GM10847 (cell line): Measurements from ENCODE around the gene NUDT11.

Experiments used
- POLR2A ChIP-seq: IDR thresholded peaks from 2 replicates; pipeline ENCODE4 v1.6.1; 2011; ENCODE audit not compliant: insufficient read length; ENCODE audit errors: extremely low read depth

Gene NUDT11

DNA sequence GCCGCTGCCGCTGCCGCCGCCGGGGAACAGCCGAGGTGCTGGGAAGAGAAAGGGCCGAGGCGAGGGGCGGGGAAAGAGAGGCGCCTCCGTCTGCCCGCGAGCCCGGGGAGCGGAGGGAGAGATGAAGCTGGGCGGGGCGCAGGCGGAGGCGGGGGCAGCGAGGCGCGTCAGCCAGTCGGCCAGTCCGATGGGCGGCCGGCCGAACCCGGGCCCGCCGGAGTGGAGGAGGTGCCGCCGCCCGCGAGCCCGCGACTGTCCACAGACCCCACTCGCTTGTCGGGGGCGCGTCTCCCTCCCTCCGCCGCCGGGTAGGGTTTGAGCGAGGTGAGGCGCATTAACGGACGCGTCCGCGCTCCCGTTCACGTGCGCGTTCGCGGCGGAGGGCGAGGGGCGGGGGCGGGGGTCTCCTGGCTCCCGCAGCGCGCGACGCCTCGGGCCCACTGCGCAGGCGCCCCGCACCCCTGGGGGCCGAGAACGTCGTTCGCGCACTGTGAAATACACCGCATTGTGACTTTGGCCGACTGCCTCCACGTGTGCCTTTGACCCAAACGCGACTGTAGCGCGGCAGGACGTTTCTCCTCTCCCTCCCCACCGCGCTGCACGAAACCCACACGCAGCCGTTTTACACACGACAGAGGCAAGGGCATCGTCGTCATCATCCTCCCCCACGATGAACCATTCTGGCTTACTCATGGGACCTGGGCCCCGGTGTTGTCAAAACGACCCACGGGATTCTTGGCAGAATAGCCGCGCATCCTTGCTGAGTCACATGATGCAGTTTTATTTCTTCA, at the start of gene NUDT11:
Gene NUDT11 (minus strand): TSS at position 92 of the 791 bp plus-strand sequence. CDS start 148 bp downstream, outside the sequence.
- no peak for TF ChIP-seq POLR2A

DNA sequence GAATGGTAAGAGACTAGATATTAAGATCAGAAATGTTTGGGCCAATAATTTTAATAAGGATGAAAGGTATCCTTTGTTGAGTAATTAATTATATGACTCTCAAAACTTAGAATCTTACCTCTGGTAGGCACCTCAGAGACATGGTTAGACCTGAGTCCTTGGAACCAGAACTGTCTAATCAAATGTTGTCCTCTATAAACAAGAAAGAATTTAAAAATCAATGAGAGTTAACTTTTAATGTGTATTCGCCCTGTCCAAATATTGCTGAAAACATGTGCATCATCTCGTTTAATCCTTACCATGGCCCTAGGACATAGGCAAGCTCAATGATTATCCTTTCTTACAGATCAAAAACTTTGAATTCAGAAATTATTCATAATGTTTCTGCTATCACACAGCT, 24.0 kb upstream of the NUDT11 start:
- TF ChIP-seq POLR2A: no peak

DNA sequence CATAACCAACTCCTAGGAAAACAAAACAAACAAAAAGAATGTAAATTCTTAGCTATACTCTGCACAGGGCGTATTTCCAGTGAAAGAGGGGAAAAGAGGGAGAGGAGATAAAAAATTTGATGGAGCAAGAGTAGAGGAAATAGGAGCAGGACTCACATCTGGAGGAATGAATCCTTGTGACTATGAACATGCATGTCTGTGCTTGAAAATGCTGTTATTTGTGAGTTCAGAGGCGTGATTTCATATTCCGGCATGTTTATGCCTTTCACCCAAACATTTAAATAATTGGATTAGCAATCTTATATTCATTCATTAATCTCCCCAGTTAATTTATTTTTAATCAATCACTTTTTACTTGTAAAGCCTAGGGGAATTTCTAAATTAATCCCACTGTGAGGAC, 11.2 kb upstream of the NUDT11 start:
- TF ChIP-seq POLR2A: no peak

DNA sequence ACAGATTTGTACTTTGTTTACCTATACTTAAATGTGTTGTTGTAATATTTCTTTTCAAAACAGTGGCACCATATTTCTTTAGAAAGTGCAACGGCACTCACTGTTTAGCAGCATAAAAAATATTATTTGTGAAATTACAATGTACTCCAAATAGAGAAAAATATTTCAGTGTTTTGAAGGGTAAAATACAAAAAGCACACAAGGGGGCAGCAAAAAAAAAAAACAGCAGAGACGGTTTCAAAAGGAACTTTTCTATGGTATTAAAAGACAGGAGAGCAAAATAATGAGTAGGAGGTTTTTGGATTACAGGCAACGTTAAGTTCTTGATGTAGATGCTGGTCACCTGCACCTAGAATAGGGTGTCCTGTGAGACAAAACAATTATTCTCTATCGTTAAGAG, 2.0 kb downstream of the NUDT11 start:
- no peak for TF ChIP-seq POLR2A

DNA sequence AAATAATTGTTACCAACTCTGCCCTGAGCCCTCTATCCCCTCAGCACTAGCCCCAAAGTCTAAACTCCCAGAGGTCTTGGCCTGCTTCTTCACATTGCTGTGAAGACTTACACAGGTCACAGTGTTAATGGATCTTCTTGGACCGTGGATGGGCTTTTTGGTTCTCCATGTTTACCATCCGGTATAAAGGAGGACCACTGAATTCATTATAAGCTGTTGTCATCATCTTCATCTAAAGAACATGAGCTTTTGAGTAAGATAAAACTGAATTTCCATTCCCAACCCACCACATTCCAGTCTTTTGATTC, 8.5 kb downstream of the NUDT11 start:
- TF ChIP-seq POLR2A: no peak

DNA sequence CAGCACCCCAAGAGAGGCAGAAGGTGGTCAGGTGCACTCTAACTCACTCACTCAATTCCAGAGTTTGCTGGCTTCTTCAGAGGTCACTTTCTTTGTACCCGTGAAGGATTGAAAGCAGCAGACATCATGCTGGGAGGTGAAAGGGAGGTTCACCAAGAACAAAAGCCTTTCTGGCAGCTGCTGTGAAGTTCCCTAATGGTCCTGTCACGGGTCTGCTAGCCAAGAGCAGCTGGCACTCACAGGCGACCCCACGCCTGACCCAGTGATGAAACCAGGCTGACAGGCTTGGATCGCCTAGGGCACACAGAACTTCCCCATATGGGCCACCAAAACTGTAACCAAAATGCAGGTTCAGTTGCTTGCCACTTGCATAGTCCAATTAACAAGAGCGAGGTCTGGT, 11.8 kb downstream of the NUDT11 start:
- no peak for TF ChIP-seq POLR2A

DNA sequence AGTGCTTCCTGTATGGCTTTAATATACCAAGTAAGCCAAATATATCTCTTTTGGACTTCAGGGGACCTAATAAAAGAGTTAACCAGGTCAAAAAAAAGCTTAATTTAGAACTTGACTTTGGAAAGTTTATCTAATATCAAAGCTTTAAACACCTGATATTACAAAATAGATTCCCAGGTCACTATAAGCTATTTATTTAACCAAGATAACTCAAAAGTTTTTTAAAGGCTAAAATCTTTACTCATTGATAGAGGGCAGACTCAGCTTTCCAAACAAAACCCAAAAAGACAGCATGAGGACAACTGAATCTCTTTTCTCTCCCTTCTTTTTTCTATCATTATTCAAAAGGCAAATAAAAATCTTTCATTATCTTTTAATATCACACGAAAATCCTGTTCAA, 19.5 kb downstream of the NUDT11 start:
- no peak for TF ChIP-seq POLR2A

DNA sequence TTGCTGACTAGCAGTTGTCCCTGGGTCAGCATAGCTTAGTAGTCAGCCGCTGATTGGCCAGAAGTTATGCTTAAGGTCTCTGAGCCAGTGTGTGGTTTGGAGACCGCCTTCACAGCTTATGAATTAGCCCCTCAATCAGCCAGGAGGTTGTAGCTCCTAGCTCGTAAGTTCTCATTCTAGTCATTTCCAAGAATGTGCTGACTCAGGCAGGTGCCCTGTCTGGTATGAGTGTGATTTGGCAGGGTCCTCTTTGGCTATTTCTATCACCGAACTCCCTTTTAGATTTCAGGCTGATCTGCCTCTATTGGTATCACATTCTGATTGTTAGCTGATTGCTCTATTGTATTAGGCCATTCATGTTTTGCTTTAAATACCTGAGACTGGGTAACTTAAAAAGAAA, 33.1 kb downstream of the NUDT11 start:
- TF ChIP-seq POLR2A: no peak

DNA sequence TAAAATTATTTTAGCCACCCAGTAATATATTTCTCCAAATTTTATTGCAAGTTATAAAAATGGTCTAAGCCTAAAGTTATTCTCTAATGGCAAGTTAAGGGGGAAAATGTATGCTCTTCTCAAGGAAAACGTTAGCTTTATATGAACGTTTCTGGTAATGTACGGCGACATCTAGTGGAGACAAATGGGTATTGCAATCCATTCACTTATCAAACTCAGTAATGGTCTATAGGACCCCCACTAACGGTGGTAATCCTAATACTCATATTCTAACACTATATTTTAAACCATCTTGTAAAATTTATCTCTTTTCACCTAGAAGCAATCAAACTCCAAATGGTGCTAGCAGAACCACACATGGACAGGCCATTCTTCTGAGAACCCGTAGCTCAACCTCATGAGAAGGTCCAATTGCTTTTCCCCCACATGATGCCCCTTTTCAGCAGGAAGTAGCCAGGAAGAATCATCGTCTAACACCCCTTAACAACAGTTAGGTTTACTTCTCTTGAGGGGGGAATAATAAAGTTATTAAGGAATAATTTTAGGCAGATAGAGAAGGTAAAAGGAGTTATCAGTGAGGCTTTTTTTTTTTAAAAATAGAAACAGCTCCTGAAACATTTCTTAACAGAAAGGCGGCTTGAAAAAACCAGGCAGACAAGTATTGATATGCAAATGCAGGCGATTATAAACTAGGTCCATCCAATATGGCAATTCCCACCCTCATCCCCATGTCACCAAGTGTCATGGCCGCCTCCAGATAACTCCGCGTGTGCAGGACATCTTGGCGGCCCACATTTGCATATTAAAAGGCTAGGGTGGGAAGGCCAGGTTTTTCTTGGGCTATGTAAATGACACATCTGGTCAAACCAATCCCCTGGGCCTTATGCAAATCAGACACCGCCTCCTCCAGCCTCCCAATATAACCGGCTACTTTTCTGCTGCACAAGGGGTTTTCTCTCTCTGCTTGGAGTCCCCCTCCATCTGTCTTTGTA, 35.0 kb downstream of the NUDT11 start:
- TF ChIP-seq POLR2A: no peak

DNA sequence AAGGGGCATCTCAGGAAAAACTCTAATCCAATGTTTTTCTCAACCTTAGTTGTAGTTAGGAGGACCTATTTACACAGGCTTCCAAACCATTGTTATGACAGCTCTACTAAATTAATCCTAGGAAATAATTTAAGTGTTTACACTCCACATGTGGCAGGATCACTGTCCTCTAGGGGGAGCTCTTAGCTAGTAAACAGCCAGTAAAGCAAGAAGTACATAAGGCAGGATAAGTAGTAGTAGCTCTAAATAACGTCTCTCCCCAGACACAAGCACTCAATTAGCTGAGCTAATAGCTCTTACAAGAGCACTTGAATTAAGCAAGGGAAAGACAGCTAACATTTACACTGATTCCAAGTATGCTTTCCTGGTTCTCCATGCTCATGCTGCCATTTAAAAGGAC, 37.3 kb downstream of the NUDT11 start:
- TF ChIP-seq POLR2A: no peak

DNA sequence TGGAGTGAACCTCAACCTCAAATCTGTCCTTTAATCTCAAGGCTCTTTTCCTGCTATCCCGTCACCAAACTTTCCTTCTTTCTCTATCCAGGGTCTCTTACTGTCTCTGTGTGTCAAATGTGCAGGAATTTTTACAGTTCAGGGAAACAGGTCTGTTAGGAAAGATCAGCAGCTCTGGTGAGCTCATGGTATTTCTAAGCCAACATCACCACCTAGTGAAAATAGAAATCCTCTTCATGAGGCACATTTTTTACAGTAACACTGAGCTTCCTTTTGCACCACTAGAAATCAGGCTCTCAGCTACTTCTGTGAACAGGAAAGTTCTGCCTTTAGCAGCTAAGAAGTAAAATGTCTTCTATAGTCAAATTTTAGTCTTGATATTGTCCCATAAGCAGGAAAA, 39.6 kb downstream of the NUDT11 start:
- no peak for TF ChIP-seq POLR2A

DNA sequence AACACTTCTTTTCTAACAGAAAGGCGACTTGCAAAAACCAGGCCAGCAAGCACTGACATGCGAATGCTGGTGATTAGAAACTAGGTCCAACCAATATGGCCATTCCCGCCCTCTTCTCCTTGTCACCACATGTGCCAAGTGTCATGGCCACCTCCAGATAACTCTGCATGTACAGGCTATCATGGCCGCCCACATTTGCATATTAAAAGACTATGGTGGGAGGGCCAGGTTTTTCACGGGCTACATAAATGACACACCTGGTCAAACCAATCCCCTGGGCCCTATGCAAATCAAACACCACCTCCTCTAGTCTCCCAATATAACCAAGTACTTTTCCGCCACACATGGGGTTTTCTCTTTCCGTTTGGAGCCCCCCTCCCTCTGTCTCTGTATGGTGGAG, 40.1 kb downstream of the NUDT11 start:
- no peak for TF ChIP-seq POLR2A

DNA sequence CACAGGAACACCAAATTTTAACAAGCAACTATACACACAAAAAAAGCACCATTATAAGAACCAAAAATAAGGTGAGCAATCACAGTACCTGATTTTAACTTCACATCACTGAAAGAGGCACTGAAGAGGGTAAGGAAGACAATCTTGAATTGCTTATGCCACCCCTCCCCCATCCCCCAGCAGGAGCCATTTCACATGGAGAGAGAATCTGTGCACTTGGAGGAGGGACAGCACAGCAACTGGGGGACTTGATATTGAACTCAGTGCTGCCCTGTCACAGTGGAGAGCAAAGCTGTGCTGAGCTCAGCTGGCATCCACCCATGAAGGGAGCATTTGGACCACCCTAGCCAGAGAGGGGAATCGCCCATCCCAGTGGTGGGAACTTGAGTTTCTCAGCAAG, 56.0 kb downstream of the NUDT11 start:
- TF ChIP-seq POLR2A: no peak
